Astrocyte of the hippocampus (primary cell): ENCODE measurements around the gene RP9.
A peak's percentile ranks its signal among the peaks of the same experiment; 100 is the strongest.
"Not testable (repeated sequence)": the region's sequence is repeated elsewhere in the genome, so short reads cannot be mapped to it uniquely, and the experiment has no call there.

ENCODE experiments used
- DNase-seq: peaks from one replicate; pipeline ENCODE4 v3.0.0; 2011; ENCODE audit warnings: low read depth, low spot score

RP9 gene

GRCh38 chr7:33101906-33102305, 7.3 kb downstream of the RP9 start:
- no peak for DNase-seq

- DNase-seq, result no peak
Observed at GRCh38 chr7:33100770-33101169, 8.4 kb downstream of the RP9 start.

DNA sequence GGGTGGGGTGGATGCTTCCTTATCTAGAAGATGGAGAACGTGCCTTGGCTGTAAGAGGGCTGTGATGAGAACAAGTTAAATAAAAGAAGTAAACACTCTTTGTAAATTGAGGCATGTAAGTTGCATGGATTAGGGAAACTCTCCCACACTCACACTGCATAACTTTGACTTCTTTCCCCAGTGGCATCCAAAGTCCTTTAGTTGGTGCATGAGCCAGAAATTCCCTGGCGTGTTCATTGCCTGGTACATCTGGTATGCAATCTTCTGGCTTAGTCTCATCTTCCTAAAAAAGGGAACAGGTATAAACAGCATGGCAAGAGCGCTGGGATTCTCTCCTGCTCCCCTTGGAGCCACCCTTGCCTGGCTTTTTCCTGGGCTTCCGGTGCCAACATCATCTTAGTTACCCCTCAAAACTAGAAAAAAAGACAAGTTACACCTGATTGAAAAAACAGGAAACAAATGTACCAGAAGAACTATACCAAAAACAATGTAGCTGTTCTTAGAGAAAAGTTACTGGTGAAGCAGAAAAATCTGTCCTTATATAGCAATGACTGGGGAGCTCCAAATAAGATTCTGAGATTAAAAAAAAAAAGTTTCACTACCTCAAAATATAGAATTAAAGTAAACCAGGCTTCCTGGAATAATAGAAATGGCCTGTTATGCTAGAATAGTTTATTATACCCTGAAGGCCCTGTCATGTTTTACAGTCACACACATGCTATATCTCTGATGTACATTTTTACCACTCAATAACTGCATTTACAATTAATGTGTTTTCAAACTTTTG, 9.9 kb downstream of the RP9 start:
- no peak for DNase-seq

GRCh38 chr7:33094745-33095275, 14.4 kb downstream of the RP9 start:
- DNase-seq, result not testable (repeated sequence)

- no peak for DNase-seq
Observed at GRCh38 chr7:33093266-33093665, 15.9 kb downstream of the RP9 start.

- DNase-seq, result peak; percentile 6
Observed at GRCh38 chr7:33091641-33092191, 17.5 kb downstream of the RP9 start.

- peak; percentile 70 for DNase-seq
Observed at GRCh38 chr7:33091111-33091531, 18.1 kb downstream of the RP9 start.

DNA sequence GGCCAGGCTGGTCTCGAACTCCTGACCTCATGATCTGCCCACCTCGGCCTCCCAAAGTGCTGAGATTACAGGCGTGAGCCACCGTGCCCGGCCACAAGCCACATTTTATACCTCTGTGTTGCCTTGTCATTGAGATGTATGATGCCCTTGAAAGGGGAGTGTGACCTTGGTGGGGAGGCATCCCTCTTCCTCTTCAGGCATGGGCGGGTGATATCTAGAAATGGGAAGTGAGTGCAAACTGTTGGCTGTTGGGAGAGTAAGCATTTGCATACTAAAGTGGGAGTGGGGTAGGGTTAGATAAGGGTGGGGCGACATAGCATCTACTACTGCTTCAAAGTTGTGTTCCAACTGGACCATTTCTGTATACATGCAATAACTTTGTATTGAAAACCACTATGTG, 20.1 kb downstream of the RP9 start:
- no peak for DNase-seq

GRCh38 chr7:33087858-33088257, 21.3 kb downstream of the RP9 start:
- no peak for DNase-seq

GRCh38 chr7:33087356-33087755, 21.8 kb downstream of the RP9 start:
- DNase-seq, result no peak

GRCh38 chr7:33079763-33080690, 29.2 kb downstream of the RP9 start:
- no peak for DNase-seq

- DNase-seq, result no peak
Observed at GRCh38 chr7:33079096-33079495, 30.1 kb downstream of the RP9 start.

DNA sequence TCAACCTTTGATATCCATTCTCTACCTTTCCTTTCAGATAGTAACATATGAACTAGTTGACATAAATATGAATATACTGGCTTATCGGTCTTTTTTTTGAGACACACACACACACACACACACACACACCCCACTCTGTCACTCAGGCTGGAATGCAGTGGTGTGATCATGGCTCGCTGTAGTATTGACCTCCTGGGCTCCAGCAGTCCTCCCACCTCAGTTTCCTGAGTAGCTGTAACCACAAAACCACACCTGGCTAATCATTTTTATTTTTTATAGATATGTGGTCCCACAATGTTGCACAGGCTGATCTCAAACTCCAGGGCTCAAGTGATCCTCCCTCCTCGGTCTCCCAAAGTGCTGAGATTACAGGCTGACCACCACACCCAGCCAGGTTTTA, 32.5 kb downstream of the RP9 start:
- DNase-seq, result no peak

- DNase-seq, result no peak
Observed at GRCh38 chr7:33075818-33076518, 33.2 kb downstream of the RP9 start.

GRCh38 chr7:33073243-33073642, 36.0 kb downstream of the RP9 start:
- DNase-seq, result no peak

GRCh38 chr7:33072471-33072870, 36.7 kb downstream of the RP9 start:
- DNase-seq, result peak; percentile 72

GRCh38 chr7:33070831-33071230, 38.4 kb downstream of the RP9 start:
- DNase-seq, result no peak

GRCh38 chr7:33070277-33070676, 38.9 kb downstream of the RP9 start:
- no peak for DNase-seq

- no peak for DNase-seq
Observed at GRCh38 chr7:33067921-33068320, 41.3 kb downstream of the RP9 start.

DNA sequence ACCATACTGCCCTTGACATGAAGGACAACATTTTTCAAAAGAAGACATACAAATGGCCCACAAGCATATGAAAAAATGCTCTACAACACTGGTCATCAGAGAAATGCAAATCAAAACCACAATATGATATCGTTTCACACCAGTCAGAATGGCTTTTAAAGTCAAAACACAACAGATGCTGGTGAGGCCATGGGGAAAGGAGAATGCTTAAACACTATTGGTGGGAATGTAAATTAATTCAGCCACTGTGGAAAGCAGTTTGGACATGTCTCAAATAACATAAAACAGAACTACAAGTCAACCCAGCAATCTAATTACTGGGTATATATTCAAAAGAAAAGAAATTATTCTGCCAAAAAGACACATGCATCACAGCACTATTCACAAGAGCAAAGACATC, 42.4 kb downstream of the RP9 start:
- no peak for DNase-seq

DNA sequence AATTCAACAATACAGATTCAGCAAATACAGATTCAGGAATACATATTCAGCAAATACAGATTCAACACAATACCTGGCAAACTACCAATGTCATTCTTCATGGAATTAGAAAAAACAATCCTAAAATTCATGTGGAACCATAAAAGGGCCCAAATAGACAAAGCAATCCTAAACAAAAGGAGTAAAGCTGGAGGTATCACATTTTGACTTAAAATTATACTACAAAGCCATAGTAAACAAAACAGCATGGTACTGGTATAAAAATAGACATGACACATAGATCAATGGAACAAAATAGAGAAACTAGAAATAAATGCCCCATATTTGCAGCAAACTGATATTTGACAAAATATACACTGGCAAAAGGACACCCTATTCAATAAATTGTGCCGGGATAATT, 43.2 kb downstream of the RP9 start:
- no peak for DNase-seq
